Mesothelial cell of epicardium (in vitro differentiated cells): Measurements from ENCODE around the gene ITGA11. TPM values are rescaled to one million over a fixed set of nuclear protein-coding genes. Genes with fewer than 3 reads are reported as not detected.

ENCODE experiments used
- DNase-seq, 2 experiments: peaks; one replicate each; pipeline ENCODE4 v3.0.0; 2021; ENCODE audit warnings: low spot score in 2 of 2; ENCODE audit not compliant: unreplicated experiment in 2 of 2
- H3K27ac Mint-ChIP-seq: 2 replicates; pipeline ENCODE4 v1.8.0; 2021; ENCODE audit warnings: mixed read lengths
- H3K27me3 Mint-ChIP-seq: 2 replicates; pipeline ENCODE4 v1.8.0; 2021; ENCODE audit warnings: low read depth, mixed read lengths
- H3K36me3 Mint-ChIP-seq: 2 replicates; pipeline ENCODE4 v1.8.0; 2021; ENCODE audit warnings: mixed read lengths
- H3K4me1 Mint-ChIP-seq: 2 replicates; pipeline ENCODE4 v1.8.0; 2021; ENCODE audit warnings: mixed read lengths
- H3K4me3 Mint-ChIP-seq: 2 replicates; pipeline ENCODE4 v1.8.0; 2021; ENCODE audit warnings: mild to moderate bottlenecking, moderate library complexity, mixed read lengths
- H3K9me3 Mint-ChIP-seq: 2 replicates; pipeline ENCODE4 v1.8.0; 2021; ENCODE audit warnings: mixed read lengths
- total RNA-seq: library from RNA; stranded (reverse); gene quantifications from 3 replicates; pipeline ENCODE4 v1.2.1, GENCODE V29; 2021
- TF ChIP-seq, protein P1 (sequence below): fragments of 200-600 bp; sonication (generic); IDR thresholded peaks from one replicate; pipeline ENCODE4 v1.5.0; 2021; ENCODE audit warnings: antibody characterized with exemption; ENCODE audit not compliant: unreplicated experiment

The ITGA11 gene
- total RNA-seq, 1 donor from 2014 or later: 3.5 TPM

DNA sequence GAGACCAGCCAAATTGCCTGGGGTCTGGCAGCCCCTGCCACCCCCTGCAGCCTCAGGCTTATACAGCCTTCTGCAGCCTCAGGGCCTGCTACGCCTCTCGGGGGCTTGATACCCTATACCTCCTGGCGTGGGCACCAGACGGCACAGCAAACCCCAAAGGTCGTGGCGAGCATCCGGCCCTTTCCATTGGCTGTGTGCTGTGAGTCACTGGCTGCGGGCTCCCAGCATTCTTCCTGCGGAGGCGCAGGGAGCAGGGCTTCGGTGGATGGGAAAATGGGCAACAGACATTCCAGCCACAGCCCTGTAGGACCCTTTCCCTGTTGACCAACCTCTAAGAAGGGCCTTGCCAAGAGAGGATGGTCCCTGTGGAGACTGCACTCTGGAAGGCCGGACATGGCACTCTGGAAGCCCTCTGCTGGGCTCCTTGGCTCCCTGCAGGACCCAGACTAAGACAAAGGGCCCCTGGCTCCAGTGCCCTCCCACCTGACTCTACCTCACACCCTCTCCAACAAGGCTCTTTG, 59.6 kb downstream of the ITGA11 start:
- Mint-ChIP-seq H3K27me3 (peaks cover 6% of the 10 kb centered on the region), H3K36me3 (no peaks in the 10 kb centered on the region), H3K4me3 (no peak overlapping the region), H3K9me3 (no peaks in the 10 kb centered on the region), H3K27ac (no peak overlapping the region), H3K4me1 (no peaks in the 10 kb centered on the region)
- DNase-seq: peak in 1 of 2 experiments; percentile 34
- TF ChIP-seq, protein P1, sequence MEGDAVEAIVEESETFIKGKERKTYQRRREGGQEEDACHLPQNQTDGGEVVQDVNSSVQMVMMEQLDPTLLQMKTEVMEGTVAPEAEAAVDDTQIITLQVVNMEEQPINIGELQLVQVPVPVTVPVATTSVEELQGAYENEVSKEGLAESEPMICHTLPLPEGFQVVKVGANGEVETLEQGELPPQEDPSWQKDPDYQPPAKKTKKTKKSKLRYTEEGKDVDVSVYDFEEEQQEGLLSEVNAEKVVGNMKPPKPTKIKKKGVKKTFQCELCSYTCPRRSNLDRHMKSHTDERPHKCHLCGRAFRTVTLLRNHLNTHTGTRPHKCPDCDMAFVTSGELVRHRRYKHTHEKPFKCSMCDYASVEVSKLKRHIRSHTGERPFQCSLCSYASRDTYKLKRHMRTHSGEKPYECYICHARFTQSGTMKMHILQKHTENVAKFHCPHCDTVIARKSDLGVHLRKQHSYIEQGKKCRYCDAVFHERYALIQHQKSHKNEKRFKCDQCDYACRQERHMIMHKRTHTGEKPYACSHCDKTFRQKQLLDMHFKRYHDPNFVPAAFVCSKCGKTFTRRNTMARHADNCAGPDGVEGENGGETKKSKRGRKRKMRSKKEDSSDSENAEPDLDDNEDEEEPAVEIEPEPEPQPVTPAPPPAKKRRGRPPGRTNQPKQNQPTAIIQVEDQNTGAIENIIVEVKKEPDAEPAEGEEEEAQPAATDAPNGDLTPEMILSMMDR: no peak

DNA sequence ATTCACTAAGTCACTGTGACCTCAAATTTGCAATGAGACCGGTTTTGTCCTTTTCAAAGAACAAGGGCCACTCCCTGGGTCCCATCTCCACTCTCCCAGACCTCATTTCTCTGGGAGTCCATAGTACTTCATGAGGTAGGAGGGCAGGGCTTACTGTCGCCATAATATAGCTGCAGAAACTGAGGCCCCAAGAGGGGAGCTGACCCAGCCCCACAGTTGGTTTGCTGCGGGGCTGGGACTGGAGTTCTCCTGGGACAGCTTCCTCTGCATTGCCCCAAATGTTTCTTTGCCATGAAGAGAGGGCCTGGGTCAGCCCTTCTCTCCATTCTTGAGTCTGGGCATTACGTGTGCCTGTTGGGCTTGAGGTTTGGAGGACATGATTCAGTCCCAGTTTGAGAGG, 60.1 kb downstream of the ITGA11 start:
- H3K9me3 Mint-ChIP-seq: no peaks in the 10 kb centered on the region
- TF ChIP-seq, protein P1: no peak
- H3K27me3 Mint-ChIP-seq: peaks cover 10% of the 10 kb centered on the region
- no peak overlapping the region for H3K4me3 Mint-ChIP-seq
- no peaks in the 10 kb centered on the region for H3K36me3 Mint-ChIP-seq
- no peaks in the 10 kb centered on the region for H3K4me1 Mint-ChIP-seq
- DNase-seq: no peak
- H3K27ac Mint-ChIP-seq: no peak overlapping the region

DNA sequence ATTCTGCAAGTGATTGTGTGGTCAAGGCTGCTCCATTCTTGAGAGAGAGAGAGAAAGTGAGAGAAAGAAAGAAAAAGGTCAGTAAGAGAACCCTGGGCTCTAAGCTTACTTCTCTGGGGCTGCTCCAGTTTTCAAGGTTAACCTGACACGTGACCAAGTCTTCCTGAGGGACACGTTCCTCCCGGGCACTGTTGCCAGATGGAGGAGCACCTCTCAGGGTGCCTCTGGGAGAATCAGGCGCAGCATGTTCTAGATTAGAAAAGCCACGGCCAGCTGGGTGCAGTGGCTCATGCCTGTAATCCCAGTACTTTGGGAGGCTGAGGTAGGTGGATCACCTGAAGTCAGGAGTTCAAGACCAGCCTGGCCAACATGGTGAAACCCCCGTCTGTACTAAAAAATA, 60.8 kb downstream of the ITGA11 start:
- no peak overlapping the region for H3K4me3 Mint-ChIP-seq
- TF ChIP-seq, protein P1: no peak
- DNase-seq: no peak
- H3K4me1 Mint-ChIP-seq: no peaks in the 10 kb centered on the region
- peaks cover 13% of the 10 kb centered on the region for H3K27me3 Mint-ChIP-seq
- H3K36me3 Mint-ChIP-seq: no peaks in the 10 kb centered on the region
- no peak overlapping the region for H3K27ac Mint-ChIP-seq
- H3K9me3 Mint-ChIP-seq: no peaks in the 10 kb centered on the region

DNA sequence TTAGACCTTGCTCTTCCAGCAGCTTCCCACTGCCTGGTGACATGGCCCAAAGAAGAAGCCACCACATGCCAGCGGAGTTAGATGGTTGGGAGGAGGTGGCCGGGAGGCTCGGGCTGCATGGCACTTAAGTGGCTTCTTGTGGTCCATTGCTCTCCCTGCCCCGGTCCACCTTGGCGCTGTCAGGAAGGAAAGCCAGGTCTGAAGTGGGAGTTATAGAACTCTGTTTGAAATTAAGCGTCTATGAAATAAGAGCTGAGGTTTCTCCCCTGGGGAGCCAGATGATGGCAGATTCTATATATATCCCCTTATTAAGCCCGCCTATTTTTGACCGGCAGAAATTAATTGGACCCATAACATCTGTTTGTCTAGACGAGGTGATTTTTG, 61.2 kb downstream of the ITGA11 start:
- Mint-ChIP-seq H3K4me1 (no peaks in the 10 kb centered on the region), H3K36me3 (no peaks in the 10 kb centered on the region)

DNA sequence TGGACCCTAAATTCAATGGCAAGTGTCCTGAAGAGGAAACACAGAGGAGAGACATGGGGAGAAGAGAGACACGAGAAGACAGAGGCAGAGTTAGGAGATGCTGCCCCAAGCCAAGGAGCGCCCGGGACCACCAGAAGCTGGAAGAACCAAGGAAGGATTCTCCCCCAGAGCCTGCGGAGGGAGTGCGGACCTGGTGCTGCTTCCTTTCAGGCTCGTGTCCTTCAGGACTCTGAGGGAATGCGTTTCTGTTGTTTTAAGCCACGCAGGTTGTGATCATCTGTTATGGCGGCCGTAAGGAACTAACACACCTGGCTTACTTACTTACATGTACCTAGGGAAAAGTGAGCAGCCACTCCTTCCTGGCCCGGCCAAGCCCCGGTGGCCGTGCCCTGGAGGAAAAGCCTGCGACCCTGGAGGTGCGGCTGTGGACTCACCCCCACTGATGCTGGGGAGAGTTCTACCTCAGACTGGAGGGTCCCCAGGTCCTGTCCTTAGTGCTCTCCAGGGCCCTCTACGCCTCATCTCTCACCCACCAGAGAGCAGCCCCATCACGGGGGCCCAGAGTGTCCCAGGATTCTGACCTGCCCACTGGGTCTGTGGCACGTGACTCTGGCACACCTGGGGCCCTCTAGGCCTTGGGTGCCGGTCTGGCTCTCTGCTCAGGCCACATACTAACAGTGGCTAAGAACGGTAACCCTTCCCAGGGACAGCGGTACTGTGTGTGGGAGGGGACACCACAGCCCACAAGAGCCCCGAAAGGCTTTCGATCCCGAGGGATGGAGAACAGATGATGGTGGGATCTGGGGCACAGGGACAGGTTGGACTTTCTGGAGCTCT, 61.8 kb downstream of the ITGA11 start:
- H3K27me3 Mint-ChIP-seq: peaks cover 15% of the 10 kb centered on the region
- DNase-seq: no peak
- TF ChIP-seq, protein P1: no peak
- no peak overlapping the region for H3K27ac Mint-ChIP-seq
- no peaks in the 10 kb centered on the region for H3K9me3 Mint-ChIP-seq
- no peak overlapping the region for H3K4me3 Mint-ChIP-seq
- H3K4me1 Mint-ChIP-seq: no peaks in the 10 kb centered on the region
- H3K36me3 Mint-ChIP-seq: no peaks in the 10 kb centered on the region

More for the DNA sequence above, 61.2 kb downstream of the ITGA11 start:
- Mint-ChIP-seq H3K27me3 (peaks cover 13% of the 10 kb centered on the region), H3K27ac (no peak overlapping the region), H3K9me3 (no peaks in the 10 kb centered on the region), H3K4me3 (no peak overlapping the region)
- TF ChIP-seq, protein P1: no peak
- DNase-seq: no peak
